Measurements from ENCODE around the gene PKHD1. TPM values are rescaled to one million over a fixed set of nuclear protein-coding genes. Genes with fewer than 3 reads are reported as not detected.

PKHD1 gene
- total and polyA plus RNA-seq, 12 donors: 0.03 to 0.22 (median 0.09) TPM; not detected in 3

GRCh38 chr6:51813904-51814303, 273.5 kb downstream of the PKHD1 start:
- Histone ChIP-seq H3K9me3 (replicated peaks in 1 of 3) (no peaks in the 10 kb centered on the region), H3K36me3 (replicated peaks in 1 of 2) (no peaks in the 10 kb centered on the region), H3K27ac (no peak overlapping the region), H3K4me3 (no peak overlapping the region), H3K27me3 (no peaks in the 10 kb centered on the region), H3K4me1 (replicated peaks in 1 of 2) (no peaks in the 10 kb centered on the region)
- DNase-seq: no peak
- intact Hi-C loops (cut with DNase I): no loop called here
- TF ChIP-seq POLR2A (IDR thresholded peaks at IDR 0.05): no peak
- no peak for TF ChIP-seq CTCF (IDR thresholded peaks at IDR 0.05)
- 27 to 61% (median 44%) methylated on average over 1 of the region's 1 CpG for WGBS, 4 donors

GRCh38 chr6:51812231-51812630, 275.2 kb downstream of the PKHD1 start:
- intact Hi-C loops (cut with DNase I): no loop called here
- WGBS, 4 donors: 63 to 77% (median 77%) methylated on average over 1 of the region's 1 CpG
- Histone ChIP-seq H3K9me3 (replicated peaks in 1 of 3) (no peaks in the 10 kb centered on the region), H3K4me3 (no peak overlapping the region), H3K27ac (no peak overlapping the region), H3K27me3 (no peaks in the 10 kb centered on the region), H3K36me3 (replicated peaks in 1 of 2) (no peaks in the 10 kb centered on the region), H3K4me1 (replicated peaks in 1 of 2) (no peaks in the 10 kb centered on the region)
- no peak for DNase-seq
- TF ChIP-seq CTCF (IDR thresholded peaks at IDR 0.05) (no peak), POLR2A (IDR thresholded peaks at IDR 0.05) (no peak)

- TF ChIP-seq CTCF (IDR thresholded peaks at IDR 0.05): no peak
- TF ChIP-seq POLR2A (IDR thresholded peaks at IDR 0.05): no peak
- no peaks in the 10 kb centered on the region for H3K4me1 ChIP-seq (replicated peaks in 1 of 2)
- intact Hi-C loops (cut with DNase I): no loop called here
- H3K27me3 ChIP-seq: no peaks in the 10 kb centered on the region
- H3K36me3 ChIP-seq (replicated peaks in 1 of 2): no peaks in the 10 kb centered on the region
- DNase-seq: no peak
- no peak overlapping the region for H3K27ac ChIP-seq
- WGBS, 4 donors: 55 to 71% (median 61%) methylated on average over 1 of the region's 1 CpG
- no peak overlapping the region for H3K4me3 ChIP-seq
- H3K9me3 ChIP-seq (replicated peaks in 1 of 3): no peaks in the 10 kb centered on the region
These were observed 281.9 kb downstream of the PKHD1 start for GRCh38 chr6:51805517-51805916.

- Histone ChIP-seq H3K4me1 (replicated peaks in 1 of 2) (no peaks in the 10 kb centered on the region), H3K27ac (no peak overlapping the region), H3K4me3 (no peak overlapping the region), H3K36me3 (replicated peaks in 1 of 2) (no peaks in the 10 kb centered on the region), H3K9me3 (replicated peaks in 1 of 3) (no peaks in the 10 kb centered on the region), H3K27me3 (no peaks in the 10 kb centered on the region)
- TF ChIP-seq CTCF (IDR thresholded peaks at IDR 0.05): no peak
- no peak for TF ChIP-seq POLR2A (IDR thresholded peaks at IDR 0.05)
- intact Hi-C loops (cut with DNase I): no loop called here
- DNase-seq: no peak
These were observed 286.8 kb downstream of the PKHD1 start for GRCh38 chr6:51800603-51801002.

Measured in adrenal gland (tissue), 12 donors.